ENCODE data around the gene FSD1L.

FSD1L gene

GRCh38 chr9:105455836-105456475 is 8.1 kb downstream of the FSD1L start:
- in situ Hi-C loops (cut with MboI; ENCODE audit: low sequenced_read_pairs, unreplicated experiment): no loop called here
- TF ChIP-seq CTCF (IDR thresholded peaks at IDR 0.05; ENCODE audit: borderline replicate concordance, control extremely low read depth, extremely low read depth, insufficient read depth, missing control alignments): no peak
- no peak for DNase-seq (ENCODE audit: low spot score)

GRCh38 chr9:105457560-105458294 is 9.9 kb downstream of the FSD1L start:
- no peak for DNase-seq (ENCODE audit: low spot score)
- TF ChIP-seq CTCF (IDR thresholded peaks at IDR 0.05; ENCODE audit: borderline replicate concordance, control extremely low read depth, extremely low read depth, insufficient read depth, missing control alignments): no peak
- in situ Hi-C loops (cut with MboI; ENCODE audit: low sequenced_read_pairs, unreplicated experiment): no loop called here

- DNase-seq (ENCODE audit: low spot score): no peak
- no peak for TF ChIP-seq CTCF (IDR thresholded peaks at IDR 0.05; ENCODE audit: borderline replicate concordance, control extremely low read depth, extremely low read depth, insufficient read depth, missing control alignments)
- in situ Hi-C loops (cut with MboI; ENCODE audit: low sequenced_read_pairs, unreplicated experiment): no loop called here
Observed at GRCh38 chr9:105458404-105458803, 10.6 kb downstream of the FSD1L start.

- TF ChIP-seq CTCF (IDR thresholded peaks at IDR 0.05; ENCODE audit: borderline replicate concordance, control extremely low read depth, extremely low read depth, insufficient read depth, missing control alignments): no peak
- no peak for DNase-seq (ENCODE audit: low spot score)
- in situ Hi-C loops (cut with MboI; ENCODE audit: low sequenced_read_pairs, unreplicated experiment): no loop called here
Observed at GRCh38 chr9:105459336-105459735, 11.5 kb downstream of the FSD1L start.

GRCh38 chr9:105466898-105467455 is 19.1 kb downstream of the FSD1L start:
- in situ Hi-C loops (cut with MboI; ENCODE audit: low sequenced_read_pairs, unreplicated experiment): no loop called here

GRCh38 chr9:105468875-105469274 is 21.0 kb downstream of the FSD1L start:
- in situ Hi-C loops (cut with MboI; ENCODE audit: low sequenced_read_pairs, unreplicated experiment): no loop called here
- TF ChIP-seq CTCF (IDR thresholded peaks at IDR 0.05; ENCODE audit: borderline replicate concordance, control extremely low read depth, extremely low read depth, insufficient read depth, missing control alignments): no peak
- DNase-seq (ENCODE audit: low spot score): no peak

More at GRCh38 chr9:105466898-105467455, 19.1 kb downstream of the FSD1L start:
- DNase-seq (ENCODE audit: low spot score): no peak
- TF ChIP-seq CTCF (IDR thresholded peaks at IDR 0.05; ENCODE audit: borderline replicate concordance, control extremely low read depth, extremely low read depth, insufficient read depth, missing control alignments): no peak

Measured in GM13976 (cell line).